Lower lobe of right lung (tissue), 2 donors: ENCODE measurements around the gene KIRREL3. TPM values are rescaled to one million over a fixed set of nuclear protein-coding genes. Genes with fewer than 3 reads are reported as not detected.

Source experiments
- ATAC-seq, 2 donors: fragments of 200-7000 bp; cut with Tn5 transposase; one replicate each; pipeline ENCODE4 v1.9.1; 2020 to 2022; ENCODE audit warnings: mild to moderate bottlenecking in 2 of 2, moderate library complexity in 2 of 2
- DNase-seq: peaks from one replicate; pipeline ENCODE4 v3.0.0-alpha.2; 2020
- H3K27ac ChIP-seq: fragments of 200-600 bp; one replicate; pipeline ENCODE4 v1.8.0; 2022
- H3K27me3 ChIP-seq: fragments of 200-600 bp; one replicate; pipeline ENCODE4 v1.8.0; 2022; ENCODE audit warnings: low read depth
- H3K36me3 ChIP-seq: fragments of 200-600 bp; one replicate; pipeline ENCODE4 v1.8.0; 2022; ENCODE audit warnings: mild to moderate bottlenecking
- H3K4me1 ChIP-seq: fragments of 200-600 bp; one replicate; pipeline ENCODE4 v1.8.0; 2022
- H3K4me3 ChIP-seq: fragments of 200-600 bp; one replicate; pipeline ENCODE4 v1.8.0; 2022; ENCODE audit warnings: mild to moderate bottlenecking
- H3K9me3 ChIP-seq: fragments of 200-600 bp; one replicate; pipeline ENCODE4 v1.8.0; 2022
- CTCF ChIP-seq: fragments of 200-600 bp; IDR thresholded peaks from one replicate; pipeline ENCODE4 v1.8.0; 2022; ENCODE audit warnings: antibody characterized with exemption, mild to moderate bottlenecking
- intact Hi-C: fragments of 100-400 bp; cut with DNase I; formaldehyde crosslinking; loops from one replicate; pipeline ENCODE4 v1.11.0; 2022
- total RNA-seq: library from RNA; stranded (reverse); fragmentation: NEBNext Ultra II Directional; extraction: Animal tissue kit (Norgen Biotek cat#: 25700); gene quantifications from one replicate; pipeline ENCODE4 v1.2.1, GENCODE V29; 2021
- donor health status: DM: no; HTN: yes; CAD: no; lungs with severe emphysema.

The KIRREL3 gene
- total RNA-seq, 1 donor from 2014 or later, result 0.15 TPM

GRCh38 chr11:126570489-126570888 is 430.1 kb downstream of the KIRREL3 start:
- ATAC-seq (no peak), DNase-seq (no peak)
- Histone ChIP-seq H3K4me3 (no peak overlapping the region), H3K9me3 (no peaks in the 10 kb centered on the region), H3K27ac (no peak overlapping the region), H3K27me3 (peaks cover 4% of the 10 kb centered on the region), H3K36me3 (no peaks in the 10 kb centered on the region), H3K4me1 (no peaks in the 10 kb centered on the region)
- intact Hi-C loops, result no loop called here
- TF ChIP-seq CTCF, result no peak

- no peaks in the 10 kb centered on the region for H3K9me3 ChIP-seq
- DNase-seq, result no peak
- no peaks in the 10 kb centered on the region for H3K36me3 ChIP-seq
- no peaks in the 10 kb centered on the region for H3K4me1 ChIP-seq
- H3K4me3 ChIP-seq, result no peak overlapping the region
- no peak for TF ChIP-seq CTCF
- ATAC-seq, result no peak
- peaks cover 4% of the 10 kb centered on the region for H3K27me3 ChIP-seq
- no peak overlapping the region for H3K27ac ChIP-seq
- intact Hi-C loops, result no loop called here
Observed at GRCh38 chr11:126567419-126567818, 433.2 kb downstream of the KIRREL3 start.

- Histone ChIP-seq H3K27me3 (peaks cover 5% of the 10 kb centered on the region), H3K36me3 (no peaks in the 10 kb centered on the region), H3K4me3 (no peak overlapping the region), H3K9me3 (no peaks in the 10 kb centered on the region), H3K27ac (no peak overlapping the region), H3K4me1 (no peaks in the 10 kb centered on the region)
- no peak for DNase-seq
- ATAC-seq, result no peak
- intact Hi-C loops, result no loop called here
- TF ChIP-seq CTCF, result no peak
Observed at GRCh38 chr11:126564566-126564965, 436.0 kb downstream of the KIRREL3 start.

- no peaks in the 10 kb centered on the region for H3K36me3 ChIP-seq
- peaks cover 5% of the 10 kb centered on the region for H3K27me3 ChIP-seq
- H3K27ac ChIP-seq, result no peak overlapping the region
- DNase-seq, result no peak
- no peak for TF ChIP-seq CTCF
- H3K4me1 ChIP-seq, result no peaks in the 10 kb centered on the region
- peak in 1 of 2 donors; percentile 38 for ATAC-seq
- no peaks in the 10 kb centered on the region for H3K9me3 ChIP-seq
- intact Hi-C loops, result no loop called here
- no peak overlapping the region for H3K4me3 ChIP-seq
Observed at GRCh38 chr11:126561327-126561893, 439.2 kb downstream of the KIRREL3 start.

- Histone ChIP-seq H3K4me1 (no peaks in the 10 kb centered on the region), H3K27me3 (peaks cover 5% of the 10 kb centered on the region), H3K9me3 (no peaks in the 10 kb centered on the region), H3K27ac (no peak overlapping the region), H3K36me3 (no peaks in the 10 kb centered on the region), H3K4me3 (no peak overlapping the region)
- no peak for ATAC-seq
- no peak for DNase-seq
- intact Hi-C loops, result no loop called here
- TF ChIP-seq CTCF, result no peak
Observed at GRCh38 chr11:126560221-126560620, 440.3 kb downstream of the KIRREL3 start.
